K562 (cell line): Measurements from ENCODE around the gene HOXB8. TPM values are rescaled to one million over a fixed set of nuclear protein-coding genes. Genes with fewer than 3 reads are reported as not detected.

Experiments
- DMBX1 ChIP-seq: fragments of 250-450 bp; sonication (Bioruptor Pico); IDR thresholded peaks from 2 replicates; pipeline ENCODE4 v1.8.0; 2022; ENCODE audit warnings: inconsistent platforms, mild to moderate bottlenecking, moderate library complexity, borderline replicate concordance
- GABPB1 ChIP-seq: sonication (generic); formaldehyde crosslinking; IDR thresholded peaks from 2 replicates; pipeline ENCODE4 v1.8.0; 2022; ENCODE audit warnings: mild to moderate bottlenecking, missing genetic modification reagents
- HDAC1 ChIP-seq, 2 experiments: fragments of 450-650 bp; IDR thresholded peaks; 2 replicates each; pipeline ENCODE4 v1.6.1; 2016 to 2017; ENCODE audit warnings: inconsistent platforms in 1 of 2, mild to moderate bottlenecking in 1 of 2, moderate library complexity in 1 of 2
- MAZ ChIP-seq, 2 experiments: fragments of 450-650 bp in 1 of 2; sonication (generic) in 1 of 2; formaldehyde crosslinking; IDR thresholded peaks in 1 of 2; conservative IDR thresholded peaks in 1 of 2; 2 replicates each; pipeline versions ENCODE4 v1.4.0 to v1.5.0; 2020; ENCODE audit warnings: mild to moderate bottlenecking in 1 of 2, missing genetic modification reagents in 1 of 2
- MTA2 ChIP-seq: fragments of 450-650 bp; IDR thresholded peaks from 2 replicates; pipeline ENCODE4 v1.6.1; 2016; ENCODE audit warnings: low read depth
- MTA3 ChIP-seq: fragments of 450-650 bp; formaldehyde crosslinking; IDR thresholded peaks from 2 replicates; pipeline ENCODE4 v1.6.1; 2017; ENCODE audit warnings: mild to moderate bottlenecking, borderline replicate concordance
- NCOR1 ChIP-seq: fragments of 450-650 bp; IDR thresholded peaks from 2 replicates; pipeline ENCODE4 v1.6.1; 2016; ENCODE audit warnings: mild to moderate bottlenecking, moderate library complexity
- NEUROD1 ChIP-seq: fragments of 150-350 bp; IDR thresholded peaks from 2 replicates; pipeline ENCODE4 v1.6.1; 2014; ENCODE audit warnings: borderline replicate concordance, low read length, low read depth; ENCODE audit not compliant: partially characterized antibody
- NFE2 ChIP-seq: IDR thresholded peaks from 2 replicates; pipeline ENCODE4 v1.6.1; 2014; ENCODE audit warnings: antibody characterized with exemption, low read depth
- POLR2AphosphoS5 ChIP-seq: IDR thresholded peaks from 2 replicates; pipeline ENCODE4 v1.6.1; 2011; ENCODE audit warnings: mild to moderate bottlenecking, low read depth, low read length, moderate library complexity; ENCODE audit not compliant: control insufficient read depth, insufficient read depth
- TAL1 ChIP-seq: fragments of 450-650 bp; IDR thresholded peaks from 2 replicates; pipeline ENCODE4 v1.6.1; 2016; ENCODE audit warnings: mild to moderate bottlenecking
- TBL1XR1 ChIP-seq, 2 experiments: IDR thresholded peaks; 2 replicates each; pipeline ENCODE4 v1.6.1; 2012; ENCODE audit warnings: improper control_type of control experiment in 2 of 2, low read length in 2 of 2, mild to moderate bottlenecking in 1 of 2
- TEAD4 ChIP-seq, 2 experiments: sonication (generic) in 1 of 2; formaldehyde crosslinking in 1 of 2; IDR thresholded peaks; 2 replicates each; pipeline versions ENCODE4 v1.6.1 to v1.8.0; 2012 to 2022; ENCODE audit warnings: borderline replicate concordance in 1 of 2, inconsistent platforms in 1 of 2, low read length in 1 of 2, mild to moderate bottlenecking in 1 of 2, missing genetic modification reagents in 1 of 2
- YY1 ChIP-seq, 3 experiments: IDR thresholded peaks; 2 replicates each; pipeline ENCODE4 v1.6.1; 2011; ENCODE audit warnings: low read length in 2 of 3, mild to moderate bottlenecking in 2 of 3, moderate library complexity in 2 of 3, borderline replicate concordance in 1 of 3, control low read depth in 1 of 3, low read depth in 1 of 3; ENCODE audit not compliant: insufficient read depth in 3 of 3, insufficient replicate concordance in 2 of 3, control insufficient read depth in 1 of 3, insufficient read length in 1 of 3; ENCODE audit errors: extremely low read depth in 1 of 3
- polyA plus RNA-seq, 8 experiments: library from polyadenylated mRNA; depleted of rRNA in 4 of 8; stranded (reverse) in 5 of 8; unstranded in 3 of 8; fragments of >200 nt; fragmentation: Nextera tagmentation in 2 of 8; fragmentation: Illumina TruSeq in 1 of 8; extraction: Ambion mirVana in 2 of 8; extraction: Trizol in 1 of 8; gene quantifications; 2 replicates each; pipeline versions ENCODE4 v1.2.1 to v1.2.3, GENCODE V29; 2011 to 2014; ENCODE audit warnings: inconsistent platforms in 1 of 8, missing spikeins in 1 of 8
- total RNA-seq, 7 experiments: library from RNA; depleted of rRNA in 6 of 7; stranded (reverse); fragments of >200 nt in 6 of 7; fragmentation: Illumina TruSeq in 2 of 7; extraction: Trizol in 2 of 7; gene quantifications; 2 replicates each; pipeline versions ENCODE4 v1.2.1 to v1.2.3, GENCODE V29; 2011 to 2021; ENCODE audit warnings: low replicate concordance in 1 of 7
- TF ChIP-seq, protein P1 (sequence below): sonication (generic); formaldehyde crosslinking; IDR thresholded peaks from 2 replicates; pipeline ENCODE4 v1.8.0; 2023; ENCODE audit warnings: mild to moderate bottlenecking, missing genetic modification reagents
- TF ChIP-seq, protein P2 (sequence below), 2 experiments: IDR thresholded peaks in 1 of 2; conservative IDR thresholded peaks in 1 of 2; 2 replicates each; pipeline ENCODE4 v1.6.1; 2016; ENCODE audit warnings: low read depth in 2 of 2, mild to moderate bottlenecking in 1 of 2, missing compliant biosample characterization in 1 of 2, missing genetic modification characterization in 1 of 2, moderate library complexity in 1 of 2

Gene HOXB8
- total and polyA plus RNA-seq, 9 of the 15 experiments (the other 6 are each of a cell fraction or from before 2014, with no cell fraction given), result 0.52 to 23.8 (median 3.6) TPM

DNA sequence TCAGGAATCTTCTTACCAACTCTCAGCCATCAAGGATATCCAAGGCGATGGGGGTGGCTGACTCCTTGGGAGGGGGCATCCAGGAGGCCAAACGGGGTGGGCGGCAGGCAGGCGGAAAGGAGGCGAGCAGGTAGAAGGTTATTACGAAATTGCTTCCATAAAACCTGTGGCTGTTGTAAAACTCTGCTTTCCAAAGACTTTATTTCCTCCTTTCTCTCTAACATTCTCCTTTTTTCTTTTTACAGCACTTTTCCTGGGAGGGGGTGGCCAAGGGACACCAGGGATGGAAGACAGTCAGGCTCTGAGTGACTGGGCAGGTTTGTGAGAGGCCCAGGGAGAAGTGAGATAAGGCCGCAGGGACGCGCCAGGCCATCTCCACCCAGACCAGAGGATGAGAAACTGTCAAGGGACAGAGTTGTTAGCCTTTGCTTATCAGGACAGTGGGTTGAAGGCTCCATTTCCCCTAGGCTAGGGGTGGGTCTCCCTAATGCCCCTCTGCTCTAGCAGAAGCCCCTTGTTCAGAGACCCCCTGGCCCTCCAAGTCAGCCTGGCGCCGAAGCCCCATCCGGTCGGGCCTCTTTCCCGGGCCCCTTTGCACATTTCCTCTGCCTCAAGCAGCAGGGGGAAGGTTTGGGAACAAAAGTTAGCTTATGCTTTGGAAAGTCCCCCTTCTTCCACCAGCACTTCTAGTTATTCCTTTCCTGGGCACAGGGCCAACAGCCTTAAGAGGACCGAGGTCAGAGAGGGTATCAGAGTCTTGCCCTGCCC, 16.0 kb upstream of the HOXB8 start (continued):
- TF ChIP-seq HDAC1 (IDR thresholded peaks at IDR 0.05), result peak in 1 of 2 experiments; percentile 65; a peak in 2 of 4 replicates
- TF ChIP-seq, protein P1, sequence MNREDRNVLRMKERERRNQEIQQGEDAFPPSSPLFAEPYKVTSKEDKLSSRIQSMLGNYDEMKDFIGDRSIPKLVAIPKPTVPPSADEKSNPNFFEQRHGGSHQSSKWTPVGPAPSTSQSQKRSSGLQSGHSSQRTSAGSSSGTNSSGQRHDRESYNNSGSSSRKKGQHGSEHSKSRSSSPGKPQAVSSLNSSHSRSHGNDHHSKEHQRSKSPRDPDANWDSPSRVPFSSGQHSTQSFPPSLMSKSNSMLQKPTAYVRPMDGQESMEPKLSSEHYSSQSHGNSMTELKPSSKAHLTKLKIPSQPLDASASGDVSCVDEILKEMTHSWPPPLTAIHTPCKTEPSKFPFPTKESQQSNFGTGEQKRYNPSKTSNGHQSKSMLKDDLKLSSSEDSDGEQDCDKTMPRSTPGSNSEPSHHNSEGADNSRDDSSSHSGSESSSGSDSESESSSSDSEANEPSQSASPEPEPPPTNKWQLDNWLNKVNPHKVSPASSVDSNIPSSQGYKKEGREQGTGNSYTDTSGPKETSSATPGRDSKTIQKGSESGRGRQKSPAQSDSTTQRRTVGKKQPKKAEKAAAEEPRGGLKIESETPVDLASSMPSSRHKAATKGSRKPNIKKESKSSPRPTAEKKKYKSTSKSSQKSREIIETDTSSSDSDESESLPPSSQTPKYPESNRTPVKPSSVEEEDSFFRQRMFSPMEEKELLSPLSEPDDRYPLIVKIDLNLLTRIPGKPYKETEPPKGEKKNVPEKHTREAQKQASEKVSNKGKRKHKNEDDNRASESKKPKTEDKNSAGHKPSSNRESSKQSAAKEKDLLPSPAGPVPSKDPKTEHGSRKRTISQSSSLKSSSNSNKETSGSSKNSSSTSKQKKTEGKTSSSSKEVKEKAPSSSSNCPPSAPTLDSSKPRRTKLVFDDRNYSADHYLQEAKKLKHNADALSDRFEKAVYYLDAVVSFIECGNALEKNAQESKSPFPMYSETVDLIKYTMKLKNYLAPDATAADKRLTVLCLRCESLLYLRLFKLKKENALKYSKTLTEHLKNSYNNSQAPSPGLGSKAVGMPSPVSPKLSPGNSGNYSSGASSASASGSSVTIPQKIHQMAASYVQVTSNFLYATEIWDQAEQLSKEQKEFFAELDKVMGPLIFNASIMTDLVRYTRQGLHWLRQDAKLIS (CRISPR knock-in tag), result no peak
- 0 out of 2 replicates have a peak, but pooled peaks have one; percentile 18 for TF ChIP-seq GABPB1 (CRISPR knock-in tag)
- peak; percentile 81 for TF ChIP-seq NCOR1
- TF ChIP-seq NFE2, result peak; percentile 98
- peak; percentile 56; the same call in 1 of the 2 replicates for TF ChIP-seq TEAD4 (IDR thresholded peaks at IDR 0.05; ENCODE audit: low read length)
- TF ChIP-seq TEAD4 (CRISPR knock-in tag; IDR thresholded peaks at IDR 0.05; ENCODE audit: borderline replicate concordance), result no peak
- TF ChIP-seq YY1 (IDR thresholded peaks at IDR 0.05; ENCODE audit: borderline replicate concordance in 1 of 3, control insufficient read depth in 1 of 3, extremely low read depth in 1 of 3, insufficient read depth in 3 of 3, insufficient read length in 1 of 3, insufficient replicate concordance in 2 of 3, low read depth in 1 of 3, low read length in 2 of 3), result peak in 1 of 3 experiments; percentile 48
- TF ChIP-seq MTA3, result peak; percentile 83; the same call in 1 of the 2 replicates
- TF ChIP-seq TAL1, result peak; percentile 68
- peak; percentile 46 for TF ChIP-seq MTA2
- TF ChIP-seq MAZ (CRISPR knock-in tag; conservative IDR thresholded peaks at IDR 0.05 in 1 of 2, IDR thresholded peaks at IDR 0.05 in 1 of 2), result peak; percentile 13 to 57; a peak in 2 of 4 replicates
- peak; percentile 63 to 65; a peak in 2 of 4 replicates for TF ChIP-seq TBL1XR1 (IDR thresholded peaks at IDR 0.05; ENCODE audit: low read length in 2 of 2)
- TF ChIP-seq, protein P2, sequence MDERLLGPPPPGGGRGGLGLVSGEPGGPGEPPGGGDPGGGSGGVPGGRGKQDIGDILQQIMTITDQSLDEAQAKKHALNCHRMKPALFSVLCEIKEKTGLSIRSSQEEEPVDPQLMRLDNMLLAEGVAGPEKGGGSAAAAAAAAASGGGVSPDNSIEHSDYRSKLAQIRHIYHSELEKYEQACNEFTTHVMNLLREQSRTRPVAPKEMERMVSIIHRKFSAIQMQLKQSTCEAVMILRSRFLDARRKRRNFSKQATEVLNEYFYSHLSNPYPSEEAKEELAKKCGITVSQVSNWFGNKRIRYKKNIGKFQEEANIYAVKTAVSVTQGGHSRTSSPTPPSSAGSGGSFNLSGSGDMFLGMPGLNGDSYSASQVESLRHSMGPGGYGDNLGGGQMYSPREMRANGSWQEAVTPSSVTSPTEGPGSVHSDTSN (CRISPR knock-in tag; IDR thresholded peaks at IDR 0.05; ENCODE audit: low read depth), result no peak
- TF ChIP-seq, protein P2 (tag; conservative IDR thresholded peaks at IDR 0.05; ENCODE audit: low read depth), result peak; percentile 69
- TF ChIP-seq NEUROD1, result peak; percentile 61
- TF ChIP-seq DMBX1 (CRISPR knock-in tag), result 0 out of 2 replicates have a peak, but pooled peaks have one; percentile 45
- peak; percentile 72; the same call in 1 of the 2 replicates for TF ChIP-seq POLR2AphosphoS5
